HG02642 (cell line): ENCODE measurements around the gene FOXP2.
"Not testable (repeated sequence)": the region's sequence is repeated elsewhere in the genome, so short reads cannot be mapped to it uniquely, and the experiment has no call there.

Experiments
- ATAC-seq: cut with Tn5 transposase; IDR thresholded peaks from one replicate; pipeline ENCODE4 v1.9.1; 2021; ENCODE audit warnings: mild to moderate bottlenecking; ENCODE audit not compliant: unreplicated experiment, poor library complexity

FOXP2 gene

GRCh38 chr7:114419441-114420272 is 5.0 kb downstream of the FOXP2 start:
- ATAC-seq = no peak

DNA sequence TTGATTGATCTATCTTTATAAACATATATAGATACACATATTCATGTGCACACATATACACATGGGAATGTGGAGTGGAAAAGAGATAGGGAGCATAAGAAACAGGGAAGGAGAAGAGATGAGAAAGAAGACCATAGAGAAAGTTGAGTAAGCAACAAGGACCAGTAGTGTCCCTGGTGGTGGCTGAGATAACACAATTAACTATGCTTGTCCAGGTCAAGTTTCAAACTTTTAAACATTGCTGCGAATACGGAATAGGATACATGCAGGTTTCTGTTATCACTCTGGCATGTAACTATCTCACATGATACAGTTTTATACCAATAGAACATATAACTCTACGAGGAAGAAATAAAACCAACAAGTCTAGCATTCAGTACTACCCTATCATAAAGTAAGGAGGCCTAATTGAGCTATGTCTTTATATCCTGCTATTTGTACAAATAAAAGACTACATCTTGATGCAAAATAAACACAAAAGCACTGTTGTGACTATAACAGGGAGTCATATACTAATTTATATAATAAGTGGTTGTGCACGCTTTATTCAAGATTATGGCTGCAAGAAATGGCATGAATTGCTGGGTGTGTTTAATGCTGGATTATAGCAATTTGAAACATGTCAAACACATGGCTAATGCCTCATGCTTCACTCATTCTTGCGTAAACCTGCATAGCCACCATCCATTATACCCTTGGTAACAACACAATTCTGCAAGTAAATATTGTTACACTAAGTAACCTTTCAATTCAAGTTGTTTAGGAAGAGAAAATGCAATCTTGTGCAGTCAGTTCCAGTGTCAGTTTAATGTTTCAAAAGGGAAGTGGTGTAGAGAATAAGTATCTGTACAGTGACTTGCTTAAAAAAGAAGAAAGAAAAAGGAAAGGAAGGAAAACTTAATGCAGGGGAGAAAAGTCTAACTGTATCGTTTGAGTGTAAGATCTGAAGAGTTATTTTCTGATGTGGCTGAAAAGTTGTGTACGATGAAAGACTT is 8.2 kb downstream of the FOXP2 start:
- no peak for ATAC-seq

GRCh38 chr7:114426382-114426781 is 11.8 kb downstream of the FOXP2 start:
- no peak for ATAC-seq

GRCh38 chr7:114426824-114427223 is 12.2 kb downstream of the FOXP2 start:
- no peak for ATAC-seq

DNA sequence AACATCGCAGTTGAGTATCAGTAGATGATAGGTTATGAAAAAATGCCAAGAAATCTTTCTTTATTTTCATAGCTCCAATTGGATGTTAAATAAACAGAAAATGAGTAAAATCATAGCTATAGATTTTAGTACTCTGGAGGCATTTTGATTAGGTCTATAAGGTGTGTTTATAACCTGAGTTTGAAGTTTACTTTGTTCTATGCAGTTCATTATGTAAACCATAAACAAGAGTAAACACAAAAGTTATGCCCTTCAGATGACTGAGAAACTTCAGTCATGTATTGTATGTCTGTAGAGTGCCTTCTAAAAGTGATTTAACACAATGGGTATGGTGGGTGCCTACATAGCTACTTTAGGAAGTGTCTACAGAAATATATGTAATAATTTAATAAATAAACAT is 13.6 kb downstream of the FOXP2 start:
- no peak for ATAC-seq

DNA sequence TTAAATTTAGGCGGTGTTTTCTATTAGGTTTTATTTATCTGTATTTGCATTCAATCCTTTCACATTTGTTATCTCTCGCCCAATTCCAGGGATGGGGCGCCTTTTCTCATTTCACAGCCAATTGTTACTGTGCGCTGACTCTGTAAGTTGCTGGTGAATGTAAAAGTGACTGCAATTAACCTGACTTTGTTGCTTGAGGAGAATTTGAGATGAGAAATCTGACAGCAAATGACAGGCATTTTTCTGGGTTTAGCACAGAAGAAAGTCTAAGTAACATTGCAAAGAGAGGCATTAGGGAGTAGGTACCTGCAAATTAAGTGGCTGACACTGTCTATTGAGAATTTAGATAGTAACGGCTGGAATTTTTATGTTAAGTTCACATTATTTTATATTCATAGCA is 16.6 kb downstream of the FOXP2 start:
- ATAC-seq = no peak

DNA sequence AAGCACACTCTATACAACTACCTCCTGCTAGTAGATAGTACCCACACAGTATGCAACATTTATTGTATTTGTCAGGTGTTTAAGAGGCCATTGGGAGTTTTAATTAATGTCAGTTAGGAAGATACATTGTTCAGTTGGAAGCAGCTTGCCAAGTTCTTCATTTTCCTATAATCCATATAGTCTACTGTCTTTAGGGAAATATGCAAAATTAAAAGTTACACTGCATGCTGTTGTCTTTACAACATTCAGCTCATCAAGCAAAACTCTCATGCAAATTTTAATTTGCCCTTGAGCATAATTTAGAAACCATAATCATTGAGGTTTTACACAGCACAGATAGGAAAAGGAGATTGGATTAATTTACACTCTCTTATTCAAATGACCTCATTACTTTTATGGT is 17.4 kb downstream of the FOXP2 start:
- no peak for ATAC-seq

- ATAC-seq = no peak
These were observed 18.1 kb downstream of the FOXP2 start for GRCh38 chr7:114432703-114433102.

DNA sequence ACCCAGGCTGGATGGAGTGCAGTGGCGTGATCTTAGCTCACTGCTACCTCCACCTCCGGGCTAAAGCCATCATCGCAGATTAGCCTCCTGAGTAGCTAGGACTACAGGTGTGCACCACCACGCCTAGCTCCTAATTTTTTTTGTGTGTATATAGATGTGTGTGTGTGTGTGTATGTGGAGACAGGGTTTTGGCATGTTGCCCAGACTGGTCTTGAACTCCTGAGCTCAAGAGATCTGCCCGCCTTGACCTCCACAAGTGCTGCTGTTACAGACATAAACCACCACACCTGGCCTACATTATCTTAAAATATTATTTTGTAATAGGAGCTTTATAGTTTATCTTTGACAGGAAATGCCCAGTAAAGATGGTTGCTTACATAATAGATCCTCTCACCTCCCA is 25.0 kb downstream of the FOXP2 start:
- no peak for ATAC-seq

DNA sequence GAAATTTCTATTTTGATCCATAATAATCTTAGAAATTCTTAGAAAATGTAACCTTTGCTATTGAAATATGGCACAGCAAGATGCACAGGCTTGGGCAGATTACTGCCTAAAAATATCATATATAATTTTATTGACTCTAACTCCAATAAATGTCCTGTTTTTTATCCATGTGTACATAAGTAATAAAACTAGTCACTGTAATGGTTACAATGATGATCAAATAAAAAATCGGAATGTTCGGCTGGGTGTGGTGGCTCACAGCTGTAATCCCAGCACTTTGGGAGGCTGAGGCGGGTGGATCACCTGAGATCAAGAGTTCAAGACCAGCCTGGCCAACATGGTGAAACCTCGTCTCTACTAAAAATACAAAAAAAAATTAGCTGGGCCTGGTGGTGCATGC is 26.3 kb downstream of the FOXP2 start:
- not testable (repeated sequence) for ATAC-seq

DNA sequence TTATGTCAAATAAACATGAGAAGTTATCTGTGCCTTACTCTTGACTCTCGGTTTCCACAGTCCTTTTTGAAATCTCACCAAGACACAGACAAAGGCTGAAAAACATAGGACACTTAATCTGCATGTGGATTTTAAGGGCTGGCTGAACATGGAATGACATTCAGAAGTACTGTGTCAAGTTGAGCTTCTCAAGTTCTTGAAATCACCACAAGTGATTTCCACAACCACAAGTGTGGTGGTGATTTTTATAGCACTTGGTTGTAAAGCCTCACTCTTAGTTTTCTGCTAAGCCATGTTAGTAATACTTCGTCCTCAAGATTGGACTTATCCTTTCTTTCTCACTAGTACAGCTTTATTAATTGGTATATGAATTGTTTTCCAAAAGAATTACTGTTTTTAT is 29.6 kb downstream of the FOXP2 start:
- ATAC-seq = no peak

DNA sequence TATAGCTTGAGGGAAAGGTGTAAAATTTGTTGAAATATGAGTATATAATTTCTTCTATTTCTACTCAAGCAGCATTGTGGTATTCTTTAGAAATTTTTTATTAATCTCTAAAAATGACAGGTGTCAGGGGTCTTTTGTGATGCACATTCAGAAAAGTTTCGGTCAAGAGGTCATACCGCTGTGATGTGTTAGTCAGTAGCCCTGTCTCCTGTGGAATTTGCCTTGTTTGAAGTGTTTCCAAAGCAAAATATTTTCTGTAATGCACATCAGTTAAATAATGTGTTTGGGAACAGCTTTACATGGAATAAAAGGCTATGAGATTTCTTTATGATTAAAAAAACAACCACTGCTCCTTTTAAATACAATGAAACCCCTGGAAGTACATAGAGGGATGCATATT is 35.8 kb downstream of the FOXP2 start:
- ATAC-seq = no peak

DNA sequence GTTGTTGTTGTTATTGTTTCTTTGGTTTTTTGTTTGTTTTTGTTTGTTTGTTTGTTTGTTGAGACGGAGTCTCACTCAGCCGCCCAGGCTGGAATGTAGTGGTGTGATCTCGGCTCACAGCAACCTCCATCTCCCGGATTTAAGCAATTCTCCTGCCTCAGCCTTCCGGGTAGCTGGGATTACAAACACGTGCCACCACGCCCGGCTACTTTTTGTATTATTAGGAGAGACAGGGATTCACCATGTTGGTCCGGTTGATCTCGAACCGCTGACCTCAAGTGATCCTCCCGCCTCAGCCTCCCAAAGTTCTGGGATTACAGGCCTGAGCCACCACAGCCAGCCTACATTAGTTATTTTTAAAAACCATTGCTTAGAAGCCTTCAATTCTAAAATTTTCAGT is 45.0 kb downstream of the FOXP2 start:
- no peak for ATAC-seq

DNA sequence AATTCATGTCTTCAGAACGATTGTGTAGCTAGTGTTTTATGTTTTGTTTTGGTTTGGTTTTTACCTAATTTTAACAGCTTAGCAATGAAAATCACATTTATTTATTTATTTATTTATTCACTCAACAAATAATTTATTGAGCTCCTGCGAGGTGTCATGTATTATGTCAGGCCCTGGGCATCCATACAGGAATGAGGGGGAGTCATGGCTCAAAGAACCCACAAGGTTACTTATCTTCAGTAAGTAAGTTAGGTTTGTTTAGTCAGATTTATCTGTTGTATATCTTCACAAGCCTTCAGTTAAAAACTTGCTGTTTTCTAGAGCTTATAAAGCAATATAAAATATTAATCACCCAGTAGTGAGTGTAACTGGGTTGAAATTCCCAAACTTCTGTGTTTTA is 45.4 kb downstream of the FOXP2 start:
- ATAC-seq = no peak

DNA sequence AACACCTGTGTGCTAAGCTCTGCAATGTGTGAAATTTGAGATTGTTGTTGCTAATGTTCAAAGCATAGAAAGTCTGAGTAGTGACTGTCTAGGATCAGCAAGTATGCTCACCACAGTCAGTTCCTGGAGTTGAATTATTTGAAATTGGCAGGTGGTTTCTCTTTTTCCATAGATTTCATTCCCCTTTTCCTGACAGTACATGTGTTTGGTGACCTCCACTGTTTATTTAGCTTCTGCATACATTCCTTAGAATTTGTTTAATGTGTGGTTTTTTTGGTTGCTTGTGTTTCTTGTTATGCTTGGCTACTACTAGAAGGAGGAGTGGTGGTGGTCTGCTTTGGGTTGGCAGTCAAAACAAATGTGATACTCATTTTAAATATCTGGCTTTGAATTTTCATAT is 52.3 kb downstream of the FOXP2 start:
- ATAC-seq = no peak

- no peak for ATAC-seq
These were observed 54.2 kb downstream of the FOXP2 start for GRCh38 chr7:114468844-114469243.

- no peak for ATAC-seq
These were observed 58.4 kb downstream of the FOXP2 start for GRCh38 chr7:114472896-114473512.

DNA sequence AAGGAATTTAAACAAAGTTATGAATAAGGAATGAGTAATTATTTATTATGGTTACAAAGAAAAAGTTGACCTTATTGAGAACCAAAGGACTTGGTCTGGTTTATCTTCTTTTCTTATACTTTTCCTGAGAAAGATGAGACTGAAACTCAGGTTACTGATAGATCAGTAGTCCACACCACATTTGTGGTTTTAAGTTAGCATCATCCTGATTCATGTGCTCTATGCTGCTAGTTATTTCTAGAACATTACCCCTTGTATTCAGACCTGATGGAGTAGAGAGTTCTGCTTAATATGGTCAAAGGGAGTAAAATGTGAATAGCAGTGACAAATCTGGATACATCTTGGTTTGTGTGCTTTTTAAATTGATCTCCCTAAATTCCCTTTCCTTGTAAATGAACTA is 63.8 kb downstream of the FOXP2 start:
- ATAC-seq = no peak

- no peak for ATAC-seq
These were observed 67.4 kb downstream of the FOXP2 start for GRCh38 chr7:114481999-114482398.

GRCh38 chr7:114484226-114484625 is 69.6 kb downstream of the FOXP2 start:
- no peak for ATAC-seq

DNA sequence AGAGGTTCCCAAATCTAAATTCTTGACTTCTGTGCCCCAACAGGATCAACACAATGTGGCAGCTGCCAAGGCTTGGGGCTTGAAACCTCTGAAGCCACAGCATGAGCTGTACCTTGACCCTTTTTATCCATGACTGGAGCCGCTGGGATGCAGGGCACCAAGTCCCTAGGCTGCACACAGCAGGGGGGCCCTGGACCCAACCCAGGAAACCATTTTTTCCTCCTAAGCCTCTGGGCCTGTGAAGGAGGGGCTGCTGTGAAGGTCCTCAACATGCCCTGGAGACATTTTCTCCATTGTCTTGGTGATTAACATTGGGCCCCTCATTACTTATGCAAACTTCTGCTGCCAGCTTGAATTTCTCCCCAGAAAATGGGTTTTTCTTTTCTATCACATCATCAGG is 72.6 kb downstream of the FOXP2 start:
- no peak for ATAC-seq
